HG03442 (cell line): Measurements from ENCODE around the gene MAPK4.
"Not testable (repeated sequence)": the region's sequence is repeated elsewhere in the genome, so short reads cannot be mapped to it uniquely, and the experiment has no call there.

Experiments
- ATAC-seq: cut with Tn5 transposase; IDR thresholded peaks from one replicate; pipeline ENCODE4 v1.9.1; 2021; ENCODE audit warnings: mild to moderate bottlenecking, moderate library complexity; ENCODE audit not compliant: unreplicated experiment

Gene MAPK4

GRCh38 chr18:50573196-50573595, 13.3 kb downstream of the MAPK4 start:
- ATAC-seq = not testable (repeated sequence)

DNA sequence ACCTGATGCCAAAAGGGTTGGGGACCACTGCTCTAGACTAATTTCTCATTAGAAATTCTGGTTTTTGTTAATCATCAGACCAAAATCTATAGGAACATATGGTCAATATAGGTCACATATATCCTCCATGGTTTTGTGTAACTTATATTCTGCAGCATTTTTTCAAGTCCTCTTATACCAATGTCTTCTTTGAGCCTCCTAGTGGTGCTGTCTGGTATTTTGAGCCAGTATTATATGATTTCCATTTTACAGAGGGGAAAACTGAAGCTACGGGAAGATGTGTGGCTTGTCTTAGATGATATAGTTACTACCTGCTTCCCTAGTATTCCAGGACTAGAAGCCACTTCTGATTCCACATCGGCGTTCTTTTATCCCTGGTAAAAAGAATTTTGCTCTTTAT, 13.8 kb downstream of the MAPK4 start:
- no peak for ATAC-seq

DNA sequence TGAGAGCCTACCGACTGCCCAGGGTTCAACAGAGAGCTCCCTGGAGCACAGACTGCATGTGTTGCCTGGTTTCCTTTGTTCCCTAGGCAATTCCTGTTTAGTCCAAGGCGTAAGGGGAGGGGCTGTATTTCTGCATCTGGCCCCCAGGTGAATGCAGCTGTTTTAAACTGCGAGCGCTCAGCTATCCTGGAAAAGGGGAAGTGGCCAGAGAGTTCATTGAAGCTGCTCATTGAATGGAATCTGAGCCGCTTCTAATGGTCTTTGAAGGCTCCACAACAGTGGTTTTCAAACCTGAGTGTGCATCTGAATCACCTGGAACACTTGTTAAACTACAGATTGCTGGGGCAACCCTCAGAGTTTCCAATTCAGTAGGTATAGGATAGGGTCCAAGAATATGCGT, 18.1 kb downstream of the MAPK4 start:
- no peak for ATAC-seq

DNA sequence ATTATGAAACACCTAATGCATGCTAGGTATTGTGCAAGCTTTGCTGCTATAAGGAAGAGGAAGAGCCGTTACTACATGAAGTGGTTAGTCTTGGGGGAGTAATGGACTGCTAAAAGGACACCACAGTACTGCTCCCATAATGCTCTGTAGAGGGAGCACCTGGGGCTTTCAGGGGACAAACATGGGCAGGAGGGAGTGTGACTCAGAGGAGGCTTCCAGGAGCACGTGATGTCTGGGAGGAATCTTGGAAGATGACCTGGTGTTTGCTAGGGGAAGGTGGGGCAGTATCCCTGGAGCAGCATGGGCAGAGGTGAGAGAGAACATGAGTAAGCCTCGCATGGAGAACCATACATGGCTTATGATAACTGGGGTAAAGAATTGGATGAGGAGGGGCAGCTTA, 18.8 kb downstream of the MAPK4 start:
- no peak for ATAC-seq

GRCh38 chr18:50579061-50579774, 19.3 kb downstream of the MAPK4 start:
- ATAC-seq = no peak

DNA sequence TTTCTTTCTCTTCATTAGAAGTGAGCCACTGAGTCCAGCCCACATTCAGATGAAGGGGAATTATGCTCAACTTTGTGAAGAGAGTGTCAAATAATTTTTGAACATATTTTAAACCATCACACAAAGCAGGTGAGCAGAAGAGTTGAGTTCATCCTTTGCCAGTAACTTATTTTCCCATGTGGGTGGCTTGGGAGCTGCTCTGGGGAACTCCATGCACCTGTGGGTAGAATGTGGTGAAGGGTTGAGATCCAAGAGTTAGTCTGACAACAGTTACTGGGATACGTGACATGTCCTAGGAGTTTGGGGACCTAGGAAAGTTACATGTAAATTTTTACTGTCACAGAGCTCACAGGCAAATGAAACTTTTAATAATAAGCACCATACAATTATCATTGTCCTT, 21.6 kb downstream of the MAPK4 start:
- ATAC-seq = no peak

DNA sequence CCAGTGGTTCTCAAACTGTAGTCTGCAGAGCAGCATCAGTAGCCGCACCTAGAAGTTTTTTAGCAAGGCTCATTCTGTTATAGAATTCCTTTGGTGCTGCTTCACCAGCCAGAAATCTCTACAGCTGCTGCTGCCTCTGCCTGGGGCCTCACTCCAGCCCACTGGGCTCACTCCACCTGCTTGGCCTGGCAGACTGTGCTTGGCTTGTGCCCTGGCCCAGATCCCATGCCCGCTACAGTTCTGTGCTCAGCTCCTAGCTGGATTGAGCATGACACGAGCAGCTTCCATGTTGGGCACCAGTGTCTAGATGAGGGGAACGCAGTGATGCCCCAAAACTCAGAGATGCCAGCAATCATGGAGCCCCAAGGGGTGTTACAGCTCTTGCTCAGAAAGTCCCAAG, 22.6 kb downstream of the MAPK4 start:
- ATAC-seq = no peak

DNA sequence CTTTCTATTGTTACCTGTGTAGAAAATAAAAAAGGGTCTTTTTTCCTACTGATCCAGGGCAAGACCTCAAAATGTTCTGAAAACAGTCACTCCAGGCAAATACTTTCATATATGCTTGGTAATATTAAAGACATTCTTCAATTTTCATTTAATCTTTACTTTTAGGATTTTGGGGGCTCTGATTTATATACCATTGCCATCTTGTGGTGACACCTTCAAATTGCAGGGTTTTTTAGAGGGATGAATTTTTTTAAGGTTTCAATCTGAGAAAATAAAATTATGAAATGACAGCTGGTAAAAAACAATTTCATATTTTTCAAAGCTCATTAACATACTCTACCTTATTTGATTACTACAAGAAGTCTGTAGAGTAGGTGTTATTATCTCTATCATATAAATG, 26.8 kb downstream of the MAPK4 start:
- no peak for ATAC-seq

GRCh38 chr18:50590593-50590992, 30.7 kb downstream of the MAPK4 start:
- no peak for ATAC-seq

DNA sequence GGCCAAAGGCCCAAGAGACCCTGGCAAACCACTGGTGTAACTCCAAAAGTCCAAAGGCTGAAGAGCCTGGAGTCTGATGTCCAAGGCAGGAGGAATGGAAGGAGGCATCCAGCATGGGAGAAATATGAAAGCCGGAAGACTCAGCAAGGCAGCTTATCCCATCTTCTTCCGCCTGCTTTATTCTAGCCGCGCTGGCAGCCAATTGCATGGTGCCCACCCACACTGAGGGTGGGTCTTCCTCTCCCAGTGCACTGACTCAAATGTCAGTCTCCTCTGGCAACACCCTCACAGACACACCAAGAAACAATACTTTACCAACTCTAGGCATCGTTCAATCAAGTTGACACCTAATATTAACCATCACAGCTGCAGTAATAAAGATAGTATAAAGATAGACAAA, 34.1 kb downstream of the MAPK4 start:
- ATAC-seq = no peak

DNA sequence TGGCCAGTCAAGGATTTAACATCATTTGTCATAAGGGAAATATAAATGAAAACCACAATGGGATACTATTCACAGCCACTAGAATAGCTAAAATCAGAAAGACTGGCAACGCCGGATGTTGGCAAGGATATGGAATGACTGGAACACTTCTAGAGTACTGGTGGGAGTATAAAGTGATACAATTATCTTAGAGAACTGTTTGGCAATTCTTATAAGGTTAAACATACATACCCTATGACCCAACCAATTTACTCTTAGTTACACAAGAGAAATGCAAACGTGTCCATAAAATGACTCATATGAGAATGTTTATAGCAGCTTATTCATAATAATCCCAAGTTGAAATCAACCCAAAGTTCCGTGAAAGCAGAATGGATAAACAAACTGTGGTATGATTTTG, 35.1 kb downstream of the MAPK4 start:
- no peak for ATAC-seq

GRCh38 chr18:50602466-50602865, 42.6 kb downstream of the MAPK4 start:
- ATAC-seq = no peak

- no peak for ATAC-seq
Measured at GRCh38 chr18:50606609-50607008, 46.7 kb downstream of the MAPK4 start.

DNA sequence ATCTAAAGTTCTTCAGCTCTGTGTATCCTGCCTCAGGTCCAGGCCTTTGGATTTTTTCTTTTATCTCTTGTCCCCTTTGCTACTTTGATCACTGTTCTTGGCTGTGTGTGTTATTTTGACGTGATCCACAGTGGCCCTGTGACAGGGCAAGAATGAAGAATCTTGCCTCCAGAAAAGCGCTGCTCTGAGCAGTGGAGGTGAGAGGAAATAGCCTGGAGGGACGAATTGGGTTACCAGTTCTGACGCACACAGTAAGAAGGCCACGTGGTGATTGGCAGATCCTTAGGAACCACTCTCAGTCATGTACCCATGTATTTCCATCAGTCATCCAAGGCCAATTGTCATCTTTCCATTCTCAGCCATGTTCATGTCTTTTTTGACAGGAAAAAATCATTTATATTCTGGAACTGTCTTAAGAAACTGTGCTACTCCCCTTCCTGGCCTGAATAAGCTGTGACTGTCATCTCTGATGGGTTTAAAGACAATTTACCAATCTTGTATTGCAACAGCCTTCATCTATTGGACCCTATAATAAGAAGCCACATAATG, 47.6 kb downstream of the MAPK4 start:
- ATAC-seq = no peak

DNA sequence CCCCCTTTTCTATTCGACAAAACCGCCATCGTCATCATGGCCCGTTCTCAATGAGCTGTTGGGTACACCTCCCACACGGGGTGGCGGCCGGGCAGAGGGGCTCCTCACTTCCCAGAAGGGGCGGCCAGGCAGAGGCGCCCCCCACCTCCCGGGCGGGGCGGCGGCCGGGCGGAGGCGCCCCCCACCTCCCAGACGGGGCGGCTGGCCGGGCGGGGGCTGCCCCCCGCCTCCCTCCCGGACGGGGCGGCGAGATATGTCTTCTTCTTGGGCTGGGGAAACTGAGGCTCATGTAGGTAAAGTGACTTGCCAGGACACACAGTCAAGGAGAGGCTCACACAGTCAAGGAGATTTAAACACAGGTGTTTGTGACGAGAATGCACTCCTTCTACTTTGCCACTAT, 49.3 kb downstream of the MAPK4 start:
- ATAC-seq = not testable (repeated sequence)

GRCh38 chr18:50610349-50610748, 50.5 kb downstream of the MAPK4 start:
- no peak for ATAC-seq

GRCh38 chr18:50611529-50611941, 51.6 kb downstream of the MAPK4 start:
- ATAC-seq = no peak

DNA sequence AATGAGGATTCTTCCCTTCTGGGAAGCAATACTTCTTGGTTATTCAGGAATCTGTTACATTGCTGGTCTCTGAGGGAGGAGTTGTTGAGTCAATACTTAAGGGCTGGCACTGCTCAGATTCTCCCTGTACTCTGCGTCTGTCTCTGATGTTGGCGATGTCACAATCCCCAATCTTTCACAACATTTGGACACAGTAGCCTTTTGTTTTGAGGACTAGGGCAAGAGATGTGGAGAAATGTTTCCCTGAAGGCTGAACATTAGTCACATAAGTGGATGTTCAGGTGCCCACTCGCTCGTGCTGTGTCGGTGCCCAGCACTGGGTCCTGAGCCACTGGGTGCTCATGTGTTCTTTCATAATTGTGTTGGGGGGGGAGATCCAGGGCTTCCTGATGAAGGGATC, 55.0 kb downstream of the MAPK4 start:
- no peak for ATAC-seq

DNA sequence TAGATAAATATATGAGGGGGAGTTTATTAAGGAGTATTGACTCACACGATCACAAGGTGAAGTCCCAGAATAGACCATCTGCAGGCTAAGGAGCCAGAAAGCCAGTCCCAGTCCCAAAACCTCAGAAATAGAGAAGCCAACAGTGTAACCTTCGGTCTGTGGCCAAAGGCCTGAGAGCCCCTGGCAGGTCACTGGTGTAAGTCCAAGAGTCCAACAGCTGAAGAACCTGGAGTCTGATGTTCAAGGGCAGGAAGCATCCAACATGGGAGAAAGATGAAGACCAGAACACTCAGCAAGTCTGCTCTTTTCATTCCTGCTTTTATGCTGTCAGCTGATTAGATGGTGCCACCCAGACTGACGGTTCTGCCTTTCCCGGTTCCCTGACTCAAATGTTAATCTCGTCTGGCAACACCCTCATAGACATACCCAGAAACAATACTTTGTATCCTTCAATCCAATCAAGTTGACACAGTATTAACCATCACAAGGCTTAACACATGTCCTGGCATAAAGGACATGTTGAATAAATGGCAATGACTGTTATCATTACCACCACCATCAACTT, 56.7 kb downstream of the MAPK4 start:
- no peak for ATAC-seq

- ATAC-seq = no peak
Measured at GRCh38 chr18:50619861-50620275, 60.0 kb downstream of the MAPK4 start.

- ATAC-seq = no peak
Measured at GRCh38 chr18:50620319-50620718, 60.4 kb downstream of the MAPK4 start.

DNA sequence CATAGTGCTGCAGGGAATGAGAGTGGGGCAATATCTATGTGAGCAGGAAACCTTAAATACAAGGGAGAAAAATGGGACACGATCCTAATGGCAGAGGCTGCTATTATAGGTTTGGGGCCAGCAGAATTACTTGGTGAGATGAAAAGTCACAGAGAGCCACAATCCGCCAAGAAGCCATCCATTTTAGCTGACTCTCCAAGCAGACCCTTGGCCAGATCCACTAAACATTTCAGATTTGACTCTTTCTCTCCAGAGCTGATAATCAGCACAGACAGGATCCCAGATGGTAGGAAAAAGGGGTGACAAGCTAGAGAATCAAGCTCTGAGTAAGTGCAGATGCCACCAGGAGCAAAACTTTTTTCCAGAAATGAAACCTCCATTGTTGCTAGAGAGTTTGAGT, 61.5 kb downstream of the MAPK4 start:
- no peak for ATAC-seq

GRCh38 chr18:50622320-50622719, 62.4 kb downstream of the MAPK4 start:
- no peak for ATAC-seq
